ENCODE data around the gene GPR6. TPM values are rescaled to one million over a fixed set of nuclear protein-coding genes. Genes with fewer than 3 reads are reported as not detected.

Gene GPR6
- total and polyA plus RNA-seq, 2 experiments from 2014 or later: not detected

DNA sequence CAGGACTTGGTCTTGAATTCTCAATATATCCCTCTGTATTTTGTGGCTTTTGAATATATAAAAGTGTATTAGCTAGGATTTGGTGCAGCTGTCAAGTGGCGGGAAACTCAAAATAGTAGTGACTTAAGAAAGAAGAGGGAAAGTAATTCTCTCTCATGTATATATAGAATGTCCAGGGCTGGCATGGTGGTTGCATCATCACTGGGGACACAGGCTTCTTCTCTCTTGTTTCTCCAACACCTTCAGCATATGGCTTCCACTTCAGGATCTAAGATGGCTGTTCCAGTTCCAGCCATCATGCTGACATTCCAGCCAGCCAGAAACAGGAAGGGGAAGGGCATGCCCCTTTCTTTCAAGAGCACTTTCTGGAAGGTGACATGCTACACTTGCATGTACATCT lies 11.8 kb upstream of the GPR6 start:
- Histone ChIP-seq H3K4me1 (ENCODE audit: insufficient read depth) (no peaks in the 10 kb centered on the region), H3K4me2 (ENCODE audit: unreplicated experiment) (no peak overlapping the region), H3F3A (ENCODE audit: insufficient read depth) (no peaks in the 10 kb centered on the region), H3K27me3 (replicated peaks; ENCODE audit: insufficient read depth) (no peaks in the 10 kb centered on the region), H3K9me3 (ENCODE audit: low read depth) (no peaks in the 10 kb centered on the region), H3K9ac (no peak overlapping the region), H3K4me3 (no peak overlapping the region), H3K9me2 (ENCODE audit: insufficient read depth) (no peaks in the 10 kb centered on the region), H3K27ac (no peak overlapping the region), H2AFZ (no peak overlapping the region), H4K20me1 (ENCODE audit: insufficient read depth) (no peaks in the 10 kb centered on the region), H3K36me3 (ENCODE audit: low read depth) (no peaks in the 10 kb centered on the region), H3K79me2 (ENCODE audit: insufficient read depth) (no peaks in the 10 kb centered on the region)
- TF ChIP-seq EZH2 (IDR thresholded peaks at IDR 0.05; ENCODE audit: insufficient read depth, poor library complexity, severe bottlenecking) (no peak), EZH2phosphoT487 (IDR thresholded peaks at IDR 0.05; ENCODE audit: insufficient read depth, low read depth) (no peak)
- in situ Hi-C loops (cut with MboI): no loop called here
- no peak for DNase-seq
- WGBS, 2 experiments (ENCODE audit: low coverage in 1 of 2, low lambda C conversion rate in 2 of 2, missing lambda C conversion rate in 2 of 2): 45 to 57% methylated on average over 1 of the region's 1 CpG

DNA sequence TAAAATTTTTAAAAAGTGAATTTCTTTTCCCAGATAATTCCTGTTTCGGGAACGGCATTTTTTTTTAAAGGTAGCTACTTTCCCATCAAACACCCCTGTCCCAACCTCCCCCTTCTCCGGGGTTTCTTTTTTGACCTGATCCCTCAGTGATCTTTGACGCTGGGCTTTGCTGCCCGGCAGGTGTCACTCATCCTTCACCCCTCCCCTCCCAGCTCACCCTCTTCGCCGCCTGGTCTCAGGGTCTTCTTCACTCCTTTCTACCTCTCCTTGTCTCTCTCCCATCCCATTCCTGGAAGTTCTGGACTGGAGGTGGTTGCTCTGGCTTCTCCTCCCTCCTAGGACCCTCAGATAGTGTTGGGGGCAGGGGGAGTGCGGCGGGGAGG lies 329 bp upstream of the GPR6 start:
- H3K9me2 ChIP-seq (ENCODE audit: insufficient read depth): no peaks in the 10 kb centered on the region
- H3K9ac ChIP-seq: no peak overlapping the region
- no peaks in the 10 kb centered on the region for H3K4me1 ChIP-seq (ENCODE audit: insufficient read depth)
- H3K79me2 ChIP-seq (ENCODE audit: insufficient read depth): no peaks in the 10 kb centered on the region
- TF ChIP-seq EZH2phosphoT487 (IDR thresholded peaks at IDR 0.05; ENCODE audit: insufficient read depth, low read depth) (no peak), EZH2 (IDR thresholded peaks at IDR 0.05; ENCODE audit: insufficient read depth, poor library complexity, severe bottlenecking) (no peak)
- in situ Hi-C loops (cut with MboI): no loop called here
- H3K36me3 ChIP-seq (ENCODE audit: low read depth): no peaks in the 10 kb centered on the region
- 15 to 16% methylated on average over 9 of the region's 9 CpGs for whole genome bisulfite sequencing, 2 experiments (ENCODE audit: low coverage in 1 of 2, low lambda C conversion rate in 2 of 2, missing lambda C conversion rate in 2 of 2)
- peaks cover 27% of the 10 kb centered on the region for H3K27me3 ChIP-seq (replicated peaks; ENCODE audit: insufficient read depth)
- H2AFZ ChIP-seq: no peak overlapping the region
- no peak overlapping the region for H3K4me3 ChIP-seq
- H3K4me2 ChIP-seq (ENCODE audit: unreplicated experiment): no peak overlapping the region
- no peak for DNase-seq
- no peaks in the 10 kb centered on the region for H3F3A ChIP-seq (ENCODE audit: insufficient read depth)
- H3K27ac ChIP-seq: no peak overlapping the region
- no peaks in the 10 kb centered on the region for H4K20me1 ChIP-seq (ENCODE audit: insufficient read depth)
- H3K9me3 ChIP-seq (ENCODE audit: low read depth): no peaks in the 10 kb centered on the region

DNA sequence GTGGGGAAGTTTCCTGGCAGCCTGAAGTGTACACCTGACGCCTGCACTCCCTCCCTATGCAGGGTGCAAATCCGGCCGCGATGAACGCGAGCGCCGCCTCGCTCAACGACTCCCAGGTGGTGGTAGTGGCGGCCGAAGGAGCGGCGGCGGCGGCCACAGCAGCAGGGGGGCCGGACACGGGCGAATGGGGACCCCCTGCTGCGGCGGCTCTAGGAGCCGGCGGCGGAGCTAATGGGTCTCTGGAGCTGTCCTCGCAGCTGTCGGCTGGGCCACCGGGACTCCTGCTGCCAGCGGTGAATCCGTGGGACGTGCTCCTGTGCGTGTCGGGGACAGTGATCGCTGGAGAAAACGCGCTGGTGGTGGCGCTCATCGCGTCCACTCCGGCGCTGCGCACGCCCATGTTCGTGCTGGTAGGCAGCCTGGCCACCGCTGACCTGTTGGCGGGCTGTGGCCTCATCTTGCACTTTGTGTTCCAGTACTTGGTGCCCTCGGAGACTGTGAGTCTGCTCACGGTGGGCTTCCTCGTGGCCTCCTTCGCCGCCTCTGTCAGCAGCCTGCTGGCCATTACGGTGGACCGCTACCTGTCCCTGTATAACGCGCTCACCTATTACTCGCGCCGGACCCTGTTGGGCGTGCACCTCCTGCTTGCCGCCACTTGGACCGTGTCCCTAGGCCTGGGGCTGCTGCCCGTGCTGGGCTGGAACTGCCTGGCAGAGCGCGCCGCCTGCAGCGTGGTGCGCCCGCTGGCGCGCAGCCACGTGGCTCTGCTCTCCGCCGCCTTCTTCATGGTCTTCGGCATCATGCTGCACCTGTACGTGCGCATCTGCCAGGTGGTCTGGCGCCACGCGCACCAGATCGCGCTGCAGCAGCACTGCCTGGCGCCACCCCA lies 1.2 kb downstream of the GPR6 start:
- Histone ChIP-seq H3K4me3 (no peak overlapping the region), H3K27ac (no peak overlapping the region), H3K4me2 (ENCODE audit: unreplicated experiment) (no peak overlapping the region), H4K20me1 (ENCODE audit: insufficient read depth) (no peaks in the 10 kb centered on the region), H2AFZ (no peak overlapping the region), H3K27me3 (replicated peaks; ENCODE audit: insufficient read depth) (peaks cover 27% of the 10 kb centered on the region), H3K9ac (no peak overlapping the region), H3K79me2 (ENCODE audit: insufficient read depth) (no peaks in the 10 kb centered on the region), H3K4me1 (ENCODE audit: insufficient read depth) (no peaks in the 10 kb centered on the region), H3F3A (ENCODE audit: insufficient read depth) (no peaks in the 10 kb centered on the region), H3K9me2 (ENCODE audit: insufficient read depth) (no peaks in the 10 kb centered on the region), H3K36me3 (ENCODE audit: low read depth) (no peaks in the 10 kb centered on the region), H3K9me3 (ENCODE audit: low read depth) (no peaks in the 10 kb centered on the region)
- WGBS, 2 experiments (ENCODE audit: low coverage in 1 of 2, low lambda C conversion rate in 2 of 2, missing lambda C conversion rate in 2 of 2): 17 to 21% methylated on average over 67 to 76 of the region's 81 CpGs
- in situ Hi-C loops (cut with MboI): no loop called here
- TF ChIP-seq EZH2phosphoT487 (IDR thresholded peaks at IDR 0.05; ENCODE audit: insufficient read depth, low read depth) (no peak), EZH2 (IDR thresholded peaks at IDR 0.05; ENCODE audit: insufficient read depth, poor library complexity, severe bottlenecking) (no peak)
- no peak for DNase-seq

DNA sequence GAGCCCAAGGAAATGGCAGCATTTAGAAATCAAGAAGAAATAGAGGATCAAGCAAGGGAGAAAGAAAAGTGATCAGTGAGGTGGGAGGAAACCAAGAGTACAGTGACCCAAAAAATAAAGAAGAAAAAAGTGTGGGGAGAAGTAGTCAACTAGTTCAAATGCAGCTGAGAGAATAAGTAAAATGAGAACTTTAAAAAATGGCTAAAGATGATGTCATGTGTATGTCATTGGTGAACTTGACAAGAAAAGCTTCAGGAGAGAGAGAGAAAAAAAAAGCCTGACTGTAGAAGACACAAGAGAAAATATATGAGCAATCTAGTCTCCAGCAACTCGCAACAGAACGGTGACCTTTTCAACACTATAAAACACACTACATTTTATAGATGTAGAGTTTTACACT lies 6.3 kb downstream of the GPR6 start:
- 69 to 76% methylated on average over 2 of the region's 2 CpGs for WGBS, 2 experiments (ENCODE audit: low coverage in 1 of 2, low lambda C conversion rate in 2 of 2, missing lambda C conversion rate in 2 of 2)
- DNase-seq: no peak
- Histone ChIP-seq H3F3A (ENCODE audit: insufficient read depth) (no peaks in the 10 kb centered on the region), H3K4me1 (ENCODE audit: insufficient read depth) (no peaks in the 10 kb centered on the region), H3K9ac (no peak overlapping the region), H3K27ac (no peak overlapping the region), H3K79me2 (ENCODE audit: insufficient read depth) (no peaks in the 10 kb centered on the region), H3K9me2 (ENCODE audit: insufficient read depth) (no peaks in the 10 kb centered on the region), H4K20me1 (ENCODE audit: insufficient read depth) (no peaks in the 10 kb centered on the region), H3K4me3 (no peak overlapping the region), H2AFZ (no peak overlapping the region), H3K9me3 (ENCODE audit: low read depth) (no peaks in the 10 kb centered on the region), H3K36me3 (ENCODE audit: low read depth) (no peaks in the 10 kb centered on the region), H3K4me2 (ENCODE audit: unreplicated experiment) (no peak overlapping the region), H3K27me3 (replicated peaks; ENCODE audit: insufficient read depth) (peaks cover 12% of the 10 kb centered on the region)
- no peak for TF ChIP-seq EZH2 (IDR thresholded peaks at IDR 0.05; ENCODE audit: insufficient read depth, poor library complexity, severe bottlenecking)
- in situ Hi-C loops (cut with MboI): no loop called here

Data from GM23248 (cell line).